ENCODE results near the gene IL11.

- TF ChIP-seq GATA2 (IDR thresholded peaks at IDR 0.05; ENCODE audit: low read depth, low read length) (no peak), GATA3 (IDR thresholded peaks at IDR 0.05; ENCODE audit: low read depth, low read length) (no peak)
Observed at GRCh38 chr19:55406091-55406825, 36.0 kb upstream of the IL11 start.

All from SH-SY5Y (cell line).